Naive B cell (primary cell): ENCODE measurements around the gene SND1. TPM values are rescaled to one million over a fixed set of nuclear protein-coding genes. Genes with fewer than 3 reads are reported as not detected.
"Not testable (repeated sequence)": the region's sequence is repeated elsewhere in the genome, so short reads cannot be mapped to it uniquely, and the experiment has no call there.

ENCODE experiments used
- ATAC-seq, 2 donors: fragments of 150-1000 bp; cut with Tn5 transposase; 2 replicates each; pipeline ENCODE4 v1.10.0; 2021; ENCODE audit warnings: low read depth in 2 of 2, mild to moderate bottlenecking in 2 of 2, moderate library complexity in 2 of 2
- DNase-seq: peaks from one replicate; pipeline ENCODE4 v3.0.0; 2022
- H3K27ac Mint-ChIP-seq, 6 donors: one replicate each; pipeline ENCODE4 v1.8.0; 2020 to 2022; ENCODE audit warnings: mild to moderate bottlenecking in 6 of 6, mixed read lengths in 6 of 6, moderate library complexity in 5 of 6, inconsistent platforms in 2 of 6
- H3K27me3 Mint-ChIP-seq, 3 donors: one replicate each; pipeline ENCODE4 v1.8.0; 2021 to 2022; ENCODE audit warnings: mixed read lengths in 3 of 3, mild to moderate bottlenecking in 1 of 3
- H3K36me3 Mint-ChIP-seq, 2 donors: one replicate each; pipeline ENCODE4 v1.8.0; 2020 to 2022; ENCODE audit warnings: mixed read lengths in 2 of 2, inconsistent platforms in 1 of 2, mild to moderate bottlenecking in 1 of 2
- H3K4me1 Mint-ChIP-seq, 3 donors: one replicate each; pipeline ENCODE4 v1.8.0; 2020 to 2022; ENCODE audit warnings: mixed read lengths in 3 of 3, inconsistent platforms in 1 of 3, mild to moderate bottlenecking in 1 of 3, moderate library complexity in 1 of 3
- H3K4me3 Mint-ChIP-seq, 8 donors: one replicate each; pipeline ENCODE4 v1.8.0; 2020 to 2022; ENCODE audit warnings: mild to moderate bottlenecking in 8 of 8, mixed read lengths in 8 of 8, moderate library complexity in 8 of 8, inconsistent platforms in 2 of 8
- H3K9me3 Mint-ChIP-seq, 7 donors: one replicate each; pipeline ENCODE4 v1.8.0; 2020 to 2022; ENCODE audit warnings: mixed read lengths in 7 of 7, mild to moderate bottlenecking in 5 of 7, inconsistent platforms in 2 of 7, moderate library complexity in 1 of 7
- polyA plus RNA-seq, 6 donors: library from polyadenylated mRNA; unstranded; fragments of 300-500 nt; fragmentation: Illumina TruSeq; gene quantifications; one replicate each; pipeline ENCODE4 v1.2.3, GENCODE V29; 2021; ENCODE audit warnings: low read depth in 6 of 6

Gene SND1
- polyA plus RNA-seq, 6 donors from 2014 or later = 50.6 to 83.1 (median 74.2) TPM

- DNase-seq = no peak
- Mint-ChIP-seq H3K27ac (peak overlapping the region in 1 of 6 donors; percentile 23), H3K4me1 (peaks cover 38 to 46% (median 45%) of the 10 kb centered on the region in 3 donors), H3K27me3 (no peaks in the 10 kb centered on the region), H3K9me3 (no peaks in the 10 kb centered on the region), H3K36me3 (peaks cover 0 to 9% of the 10 kb centered on the region in 2 donors), H3K4me3 (no peak overlapping the region)
- ATAC-seq = no peak
These were observed 7.1 kb downstream of the SND1 start for GRCh38 chr7:127658970-127659630.

GRCh38 chr7:127665922-127666321, 13.9 kb downstream of the SND1 start:
- no peak overlapping the region for H3K27ac Mint-ChIP-seq
- H3K4me3 Mint-ChIP-seq = no peak overlapping the region
- H3K4me1 Mint-ChIP-seq = peaks cover 37 to 52% (median 39%) of the 10 kb centered on the region in 3 donors
- DNase-seq (no peak), ATAC-seq (no peak)
- no peaks in the 10 kb centered on the region for H3K27me3 Mint-ChIP-seq
- H3K9me3 Mint-ChIP-seq = no peaks in the 10 kb centered on the region
- peaks cover 0 to 9% of the 10 kb centered on the region in 2 donors for H3K36me3 Mint-ChIP-seq

DNA sequence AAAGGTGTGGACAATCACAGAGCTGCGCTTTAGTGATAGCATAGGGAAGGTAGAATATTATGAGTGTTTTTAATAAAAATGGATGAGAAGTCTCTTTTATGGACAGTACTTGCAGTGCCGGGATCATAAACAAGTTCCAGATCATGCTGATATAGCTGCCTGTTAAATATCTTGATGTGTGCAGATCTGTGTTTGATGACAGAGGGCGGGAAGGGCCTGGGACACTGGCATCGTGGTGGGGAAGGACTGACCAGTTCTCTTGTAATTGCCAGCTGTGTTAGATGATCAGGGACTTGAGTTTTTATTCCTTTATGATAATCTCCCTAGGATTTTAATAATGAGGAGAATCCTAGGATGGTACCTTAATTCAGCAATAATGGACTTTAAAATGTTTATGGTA, 14.6 kb downstream of the SND1 start:
- Mint-ChIP-seq H3K36me3 (peaks cover 0 to 9% of the 10 kb centered on the region in 2 donors), H3K9me3 (no peaks in the 10 kb centered on the region), H3K4me3 (no peak overlapping the region), H3K4me1 (peaks cover 37 to 52% (median 39%) of the 10 kb centered on the region in 3 donors), H3K27ac (no peak overlapping the region), H3K27me3 (no peaks in the 10 kb centered on the region)
- no peak for ATAC-seq
- DNase-seq = no peak

- no peak for DNase-seq
- H3K9me3 Mint-ChIP-seq = peaks cover 0 to 4% (median 0%) of the 10 kb centered on the region in 7 donors
- H3K4me1 Mint-ChIP-seq = peaks cover 34 to 52% (median 39%) of the 10 kb centered on the region in 3 donors
These were observed 15.2 kb downstream of the SND1 start for GRCh38 chr7:127667017-127667670.

DNA sequence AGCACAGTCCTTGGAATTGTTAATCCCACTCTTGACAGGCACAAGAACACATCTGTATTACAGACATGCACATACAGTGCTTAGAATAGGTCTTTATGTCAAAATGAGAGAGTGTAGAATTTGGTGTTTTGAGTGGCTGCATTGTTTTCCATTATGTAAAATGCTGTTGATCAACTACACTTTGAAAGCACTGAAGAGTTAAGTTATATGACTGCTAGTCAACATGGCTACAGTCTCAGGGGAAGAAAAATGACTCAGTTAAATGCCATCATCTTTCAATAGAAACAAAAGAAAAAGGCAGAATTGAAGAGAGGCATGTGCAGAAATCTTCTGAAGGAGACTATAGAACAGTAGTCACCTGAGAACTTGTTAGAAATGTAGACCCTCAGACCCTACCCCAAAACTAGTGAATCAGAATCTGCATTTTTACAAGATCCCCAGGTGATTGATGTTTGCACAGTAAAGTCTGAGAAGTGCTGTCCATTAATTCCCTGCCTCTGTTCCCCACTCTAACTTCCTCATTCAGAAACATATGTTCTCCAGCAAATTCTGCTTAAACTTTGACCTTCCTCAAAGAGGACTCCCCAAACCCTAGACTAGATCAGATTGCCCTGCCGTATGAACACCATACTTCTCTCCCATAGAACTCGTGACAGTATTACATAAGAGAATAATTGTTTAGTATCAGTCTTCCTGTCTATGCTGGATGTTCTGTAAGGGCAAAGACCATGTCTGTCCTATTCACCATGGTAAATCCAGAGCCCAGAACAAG, 16.0 kb downstream of the SND1 start:
- ATAC-seq (no peak), DNase-seq (no peak)
- Mint-ChIP-seq H3K27ac (no peak overlapping the region), H3K4me3 (no peak overlapping the region), H3K9me3 (peaks cover 0 to 6% (median 0%) of the 10 kb centered on the region in 7 donors), H3K36me3 (peaks cover 0 to 5% of the 10 kb centered on the region in 2 donors), H3K27me3 (no peaks in the 10 kb centered on the region), H3K4me1 (peaks cover 33 to 52% (median 39%) of the 10 kb centered on the region in 3 donors)

More at GRCh38 chr7:127667017-127667670, 15.2 kb downstream of the SND1 start:
- ATAC-seq = no peak
- peak overlapping the region in 1 of 6 donors; percentile 30 for H3K27ac Mint-ChIP-seq
- H3K4me3 Mint-ChIP-seq = no peak overlapping the region
- H3K36me3 Mint-ChIP-seq = peaks cover 0 to 6% of the 10 kb centered on the region in 2 donors
- H3K27me3 Mint-ChIP-seq = no peaks in the 10 kb centered on the region

DNA sequence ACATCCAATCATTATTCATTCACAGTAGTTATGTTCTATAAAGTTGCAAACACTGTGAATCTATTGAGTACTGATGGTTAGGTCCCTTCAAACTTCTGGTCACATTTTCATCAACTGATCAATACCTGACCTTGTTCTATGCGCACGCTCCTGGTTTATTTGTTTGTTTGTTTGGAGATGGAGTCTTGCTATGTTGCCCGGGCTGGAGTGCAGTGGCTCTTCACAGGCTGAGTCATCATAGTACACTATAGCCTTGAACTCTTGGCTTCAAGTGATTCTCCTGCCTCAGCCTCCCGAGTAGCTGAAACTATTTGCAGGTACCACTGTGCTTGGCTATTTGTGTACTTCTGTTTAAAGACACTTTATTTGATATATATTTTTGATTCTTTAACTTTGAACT, 19.3 kb downstream of the SND1 start:
- ATAC-seq (no peak), DNase-seq (no peak)
- no peak overlapping the region for H3K4me3 Mint-ChIP-seq
- H3K9me3 Mint-ChIP-seq = peaks cover 0 to 6% (median 0%) of the 10 kb centered on the region in 7 donors
- no peaks in the 10 kb centered on the region for H3K27me3 Mint-ChIP-seq
- H3K4me1 Mint-ChIP-seq = peaks cover 27 to 37% (median 29%) of the 10 kb centered on the region in 3 donors
- peaks cover 0 to 16% of the 10 kb centered on the region in 2 donors for H3K36me3 Mint-ChIP-seq
- H3K27ac Mint-ChIP-seq = no peak overlapping the region

DNA sequence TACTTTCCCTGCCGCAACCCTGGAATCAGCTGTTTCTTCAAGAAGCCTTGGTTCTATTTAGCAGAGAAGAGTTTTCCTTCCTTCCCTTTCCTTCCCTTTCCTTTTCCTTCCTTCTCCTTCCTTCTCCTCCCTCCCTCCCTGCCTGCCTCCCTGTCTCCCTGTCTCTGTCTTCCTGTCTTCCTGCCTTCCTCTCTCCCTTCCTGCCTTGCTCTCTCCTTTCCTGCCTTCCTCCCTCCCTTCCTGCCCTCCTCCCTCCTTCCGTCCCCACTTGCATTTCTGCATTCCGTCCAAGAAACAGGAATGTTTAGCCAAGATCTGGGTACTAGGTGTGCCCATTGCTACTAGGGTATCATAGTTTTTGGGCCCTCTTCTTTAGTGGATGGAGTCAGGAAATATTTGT, 21.9 kb downstream of the SND1 start:
- DNase-seq (no peak), ATAC-seq (no peak)
- peaks cover 11 to 17% (median 13%) of the 10 kb centered on the region in 3 donors for H3K4me1 Mint-ChIP-seq
- peaks cover 0 to 8% (median 4%) of the 10 kb centered on the region in 7 donors for H3K9me3 Mint-ChIP-seq
- no peaks in the 10 kb centered on the region for H3K27me3 Mint-ChIP-seq
- no peak overlapping the region for H3K4me3 Mint-ChIP-seq
- H3K27ac Mint-ChIP-seq = peak overlapping the region in 2 of 6 donors; percentile 81 to 83
- peaks cover 13 to 23% of the 10 kb centered on the region in 2 donors for H3K36me3 Mint-ChIP-seq

DNA sequence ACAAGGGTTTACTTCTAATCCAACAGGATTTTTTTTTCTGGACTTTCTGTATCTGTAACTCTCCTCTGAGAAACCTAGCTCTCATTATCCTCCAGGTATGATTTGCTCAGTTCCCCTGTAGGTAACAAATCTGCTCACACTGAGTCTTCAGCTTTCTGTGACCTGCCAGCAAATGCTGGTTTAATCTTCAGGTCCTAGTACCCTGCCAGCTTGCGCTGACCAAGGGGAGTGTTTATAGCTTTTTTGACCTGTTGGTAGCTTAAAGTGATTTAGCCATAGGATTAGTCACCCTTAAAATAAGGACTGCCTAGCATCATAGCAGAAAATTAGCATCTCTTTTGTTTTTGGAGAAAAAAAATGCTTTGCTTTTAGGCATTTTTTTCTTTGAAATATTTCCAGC, 22.4 kb downstream of the SND1 start:
- ATAC-seq = no peak
- H3K27ac Mint-ChIP-seq = no peak overlapping the region
- no peak overlapping the region for H3K4me3 Mint-ChIP-seq
- peaks cover under 1 to 12% (median 7%) of the 10 kb centered on the region in 7 donors for H3K9me3 Mint-ChIP-seq
- peaks cover 17 to 26% of the 10 kb centered on the region in 2 donors for H3K36me3 Mint-ChIP-seq
- no peak for DNase-seq
- H3K27me3 Mint-ChIP-seq = no peaks in the 10 kb centered on the region
- H3K4me1 Mint-ChIP-seq = peaks cover 8 to 14% (median 12%) of the 10 kb centered on the region in 3 donors

GRCh38 chr7:127674923-127675322, 22.9 kb downstream of the SND1 start:
- H3K9me3 Mint-ChIP-seq = peaks cover 6 to 17% (median 12%) of the 10 kb centered on the region in 7 donors
- DNase-seq, H3K27me3 Mint-ChIP-seq, H3K27ac Mint-ChIP-seq, ATAC-seq, H3K4me3 Mint-ChIP-seq: not testable (repeated sequence)
- peaks cover 5 to 10% (median 10%) of the 10 kb centered on the region in 3 donors for H3K4me1 Mint-ChIP-seq
- peaks cover 23 to 28% of the 10 kb centered on the region in 2 donors for H3K36me3 Mint-ChIP-seq

GRCh38 chr7:127675721-127676120, 23.7 kb downstream of the SND1 start:
- peaks cover 7 to 25% (median 20%) of the 10 kb centered on the region in 7 donors for H3K9me3 Mint-ChIP-seq
- H3K27ac Mint-ChIP-seq = peak overlapping the region in 1 of 6 donors; percentile 14
- peaks cover 5 to 10% (median 10%) of the 10 kb centered on the region in 3 donors for H3K4me1 Mint-ChIP-seq
- H3K36me3 Mint-ChIP-seq = peaks cover 30 to 36% of the 10 kb centered on the region in 2 donors
- no peak overlapping the region for H3K4me3 Mint-ChIP-seq
- ATAC-seq = no peak
- no peak for DNase-seq
- no peaks in the 10 kb centered on the region for H3K27me3 Mint-ChIP-seq

DNA sequence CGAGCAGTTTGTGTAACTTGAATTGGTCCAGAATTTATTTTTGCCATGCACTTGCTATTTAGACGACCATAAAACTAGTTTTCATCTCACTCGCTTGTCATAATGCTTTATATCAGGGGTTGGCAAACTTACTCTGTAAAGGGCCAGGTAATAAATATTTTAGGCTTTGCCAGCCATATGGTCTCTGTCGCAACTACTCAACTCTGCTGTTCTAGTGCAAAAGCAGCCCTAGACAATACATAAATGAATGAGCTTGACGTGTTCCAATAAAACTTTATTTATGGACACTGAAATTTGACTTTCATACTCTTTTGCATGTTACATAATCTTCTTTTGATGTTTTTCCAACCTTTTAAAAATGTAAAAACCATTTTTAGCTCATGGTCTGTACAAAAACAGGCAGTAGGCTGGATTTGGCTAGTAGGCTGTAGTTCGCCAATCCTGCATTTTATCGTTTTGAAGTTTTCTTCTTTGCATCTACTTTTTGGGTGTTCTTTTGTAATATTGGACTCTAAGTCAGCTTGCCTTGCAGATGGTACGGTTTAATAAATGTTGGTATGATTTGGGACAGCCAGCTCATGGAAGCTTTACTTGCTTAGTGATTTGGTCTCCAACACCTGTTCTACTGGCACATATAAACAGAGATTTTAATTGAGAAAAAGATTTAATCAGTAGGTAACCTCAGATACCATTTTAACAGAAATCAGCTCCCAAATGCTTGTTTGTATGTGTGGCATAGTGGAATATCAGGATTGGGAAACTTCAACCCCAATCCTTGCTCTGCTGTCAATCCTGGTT, 25.6 kb downstream of the SND1 start:
- Mint-ChIP-seq H3K9me3 (peaks cover 7 to 33% (median 26%) of the 10 kb centered on the region in 7 donors), H3K36me3 (peaks cover 33 to 38% of the 10 kb centered on the region in 2 donors), H3K27ac (no peak overlapping the region), H3K4me3 (no peak overlapping the region), H3K27me3 (no peaks in the 10 kb centered on the region), H3K4me1 (peaks cover 5 to 14% (median 10%) of the 10 kb centered on the region in 3 donors)
- ATAC-seq (no peak), DNase-seq (no peak)

DNA sequence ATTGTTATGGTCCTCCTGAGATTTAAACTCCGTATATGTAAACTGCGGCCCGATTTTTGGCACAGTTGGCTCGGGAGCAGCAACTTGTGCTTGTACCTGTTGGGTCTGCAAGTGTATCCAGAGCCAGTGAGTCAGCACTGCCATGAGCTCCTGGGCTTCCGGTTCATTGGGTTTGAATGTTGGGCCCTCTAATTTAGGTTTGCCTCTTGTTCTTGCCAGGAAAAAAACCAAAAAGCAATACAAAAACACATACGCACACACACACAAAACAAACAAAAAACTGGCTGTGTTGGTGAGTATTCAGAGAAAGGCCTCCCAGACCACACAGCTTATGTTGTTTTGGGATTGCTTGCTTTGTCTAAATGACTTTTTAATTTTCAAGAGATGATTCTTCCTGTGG, 26.3 kb downstream of the SND1 start:
- ATAC-seq = no peak
- no peak overlapping the region for H3K27ac Mint-ChIP-seq
- H3K4me3 Mint-ChIP-seq = no peak overlapping the region
- H3K36me3 Mint-ChIP-seq = peaks cover 33 to 38% of the 10 kb centered on the region in 2 donors
- peaks cover 9 to 19% (median 10%) of the 10 kb centered on the region in 3 donors for H3K4me1 Mint-ChIP-seq
- peaks cover 7 to 33% (median 24%) of the 10 kb centered on the region in 7 donors for H3K9me3 Mint-ChIP-seq
- no peak for DNase-seq
- no peaks in the 10 kb centered on the region for H3K27me3 Mint-ChIP-seq
